Inferior parietal cortex (tissue), 1 donor: Measurements from ENCODE around the gene GCSAM.
"Not testable (repeated sequence)": the region's sequence is repeated elsewhere in the genome, so short reads cannot be mapped to it uniquely, and the experiment has no call there.

ENCODE experiments used
- DNase-seq: peaks from one replicate; pipeline ENCODE4 v3.0.0-alpha.2; 2016; ENCODE audit errors: extremely low spot score

Gene GCSAM

DNA sequence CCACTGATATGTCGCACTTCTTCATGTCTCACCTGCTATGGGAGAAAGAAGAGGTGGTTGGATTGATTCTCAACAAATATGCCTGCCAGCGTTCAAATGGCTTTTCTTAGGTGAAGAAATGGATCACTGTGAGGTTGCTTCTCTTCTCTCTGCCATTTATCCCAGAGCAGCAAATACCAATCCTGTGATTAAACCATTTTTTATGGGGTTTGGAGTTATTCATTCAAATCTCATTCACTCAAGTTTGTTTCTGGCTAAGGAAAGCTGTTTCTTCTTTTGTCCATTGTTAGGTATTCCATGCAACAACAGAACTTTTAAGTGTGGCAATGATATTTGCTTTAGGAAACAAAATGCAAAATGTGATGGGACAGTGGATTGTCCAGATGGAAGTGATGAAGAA, 59.0 kb downstream of the GCSAM start:
- DNase-seq = no peak

DNA sequence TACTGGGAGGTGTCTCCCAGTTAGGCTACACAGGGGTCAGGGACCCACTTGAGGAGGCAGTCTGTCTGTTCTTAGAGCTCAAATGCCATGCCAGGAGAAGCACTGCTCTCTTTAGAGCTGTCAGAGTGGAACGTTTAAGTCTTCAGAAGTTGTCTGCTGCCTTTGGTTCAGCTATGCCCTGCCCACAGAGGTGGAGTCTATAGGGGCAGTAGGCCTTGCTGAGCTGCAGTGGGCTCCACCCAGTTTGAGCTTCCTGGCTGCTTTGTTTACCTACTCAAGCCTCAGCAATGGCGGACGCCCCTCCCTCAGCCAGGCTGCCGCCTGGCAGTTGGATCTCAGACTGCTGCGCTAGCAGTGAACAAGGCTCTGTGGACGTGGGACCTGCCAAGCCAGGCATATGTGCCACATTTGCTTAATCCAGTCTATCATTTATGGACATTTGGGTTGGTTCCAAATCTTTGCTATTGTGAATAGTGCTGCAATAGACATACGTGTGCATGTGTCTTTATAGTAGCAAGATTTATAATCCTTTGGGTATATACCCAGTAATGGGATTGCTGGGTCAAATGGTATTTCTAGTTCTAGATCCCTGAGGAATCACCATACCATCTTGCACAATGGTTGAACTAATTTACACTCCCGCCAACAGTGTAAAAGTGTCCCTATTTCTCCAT, 60.5 kb downstream of the GCSAM start:
- DNase-seq = not testable (repeated sequence)
